WTC11 (cell line): ENCODE data around the gene GJC3.

ENCODE experiments used
- ELF4 ChIP-seq: sonication (generic); formaldehyde crosslinking; IDR thresholded peaks from 2 replicates; pipeline ENCODE4 v1.8.1; 2022; ENCODE audit warnings: low read depth, mild to moderate bottlenecking, moderate library complexity, missing genetic modification reagents
- NFYB ChIP-seq: sonication (generic); formaldehyde crosslinking; conservative IDR thresholded peaks from 2 replicates; pipeline ENCODE4 v1.8.0; 2022; ENCODE audit warnings: low read depth, missing genetic modification reagents
- TCF7 ChIP-seq: sonication (generic); formaldehyde crosslinking; IDR thresholded peaks from 2 replicates; pipeline ENCODE4 v1.8.0; 2022; ENCODE audit warnings: mild to moderate bottlenecking, low read depth, missing genetic modification reagents, moderate library complexity
- TF ChIP-seq, protein P1 (sequence below): fragments of 200-600 bp; IDR thresholded peaks from 2 replicates; pipeline ENCODE4 v1.8.0; 2022; ENCODE audit warnings: antibody characterized with exemption
- TF ChIP-seq, protein P2 (sequence below): sonication (generic); formaldehyde crosslinking; IDR thresholded peaks from 2 replicates; pipeline ENCODE4 v1.8.0; 2023; ENCODE audit warnings: missing genetic modification reagents
- TF ChIP-seq, protein P3 (sequence below): sonication (generic); formaldehyde crosslinking; conservative IDR thresholded peaks from 2 replicates; pipeline ENCODE4 v1.8.1; 2022; ENCODE audit warnings: mild to moderate bottlenecking, missing genetic modification reagents

DNA sequence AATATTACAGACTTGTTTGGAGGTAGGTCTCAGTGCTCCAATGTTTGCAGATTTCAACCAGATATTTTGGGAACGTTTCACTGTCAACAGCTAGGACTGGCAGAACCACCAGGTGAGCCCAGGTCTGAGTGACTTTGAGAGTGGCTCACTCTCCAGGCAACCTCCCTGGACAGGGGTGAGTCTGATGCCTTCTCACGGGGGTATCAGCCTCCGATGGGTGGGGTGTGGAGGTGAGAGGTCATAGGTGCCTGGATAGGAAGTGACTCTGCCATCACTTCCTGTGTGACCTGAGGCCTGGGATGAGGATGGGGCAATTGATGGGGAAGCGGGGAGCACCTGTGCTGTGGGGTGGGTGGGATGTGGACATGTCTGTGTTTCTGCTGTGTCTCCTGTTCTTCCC is 41.8 kb upstream of the GJC3 start:
- TF ChIP-seq, protein P1, sequence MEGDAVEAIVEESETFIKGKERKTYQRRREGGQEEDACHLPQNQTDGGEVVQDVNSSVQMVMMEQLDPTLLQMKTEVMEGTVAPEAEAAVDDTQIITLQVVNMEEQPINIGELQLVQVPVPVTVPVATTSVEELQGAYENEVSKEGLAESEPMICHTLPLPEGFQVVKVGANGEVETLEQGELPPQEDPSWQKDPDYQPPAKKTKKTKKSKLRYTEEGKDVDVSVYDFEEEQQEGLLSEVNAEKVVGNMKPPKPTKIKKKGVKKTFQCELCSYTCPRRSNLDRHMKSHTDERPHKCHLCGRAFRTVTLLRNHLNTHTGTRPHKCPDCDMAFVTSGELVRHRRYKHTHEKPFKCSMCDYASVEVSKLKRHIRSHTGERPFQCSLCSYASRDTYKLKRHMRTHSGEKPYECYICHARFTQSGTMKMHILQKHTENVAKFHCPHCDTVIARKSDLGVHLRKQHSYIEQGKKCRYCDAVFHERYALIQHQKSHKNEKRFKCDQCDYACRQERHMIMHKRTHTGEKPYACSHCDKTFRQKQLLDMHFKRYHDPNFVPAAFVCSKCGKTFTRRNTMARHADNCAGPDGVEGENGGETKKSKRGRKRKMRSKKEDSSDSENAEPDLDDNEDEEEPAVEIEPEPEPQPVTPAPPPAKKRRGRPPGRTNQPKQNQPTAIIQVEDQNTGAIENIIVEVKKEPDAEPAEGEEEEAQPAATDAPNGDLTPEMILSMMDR: no peak
- no peak for TF ChIP-seq NFYB (CRISPR knock-in tag)
- TF ChIP-seq, protein P2, sequence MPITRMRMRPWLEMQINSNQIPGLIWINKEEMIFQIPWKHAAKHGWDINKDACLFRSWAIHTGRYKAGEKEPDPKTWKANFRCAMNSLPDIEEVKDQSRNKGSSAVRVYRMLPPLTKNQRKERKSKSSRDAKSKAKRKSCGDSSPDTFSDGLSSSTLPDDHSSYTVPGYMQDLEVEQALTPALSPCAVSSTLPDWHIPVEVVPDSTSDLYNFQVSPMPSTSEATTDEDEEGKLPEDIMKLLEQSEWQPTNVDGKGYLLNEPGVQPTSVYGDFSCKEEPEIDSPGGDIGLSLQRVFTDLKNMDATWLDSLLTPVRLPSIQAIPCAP: no peak
- TF ChIP-seq, protein P3, sequence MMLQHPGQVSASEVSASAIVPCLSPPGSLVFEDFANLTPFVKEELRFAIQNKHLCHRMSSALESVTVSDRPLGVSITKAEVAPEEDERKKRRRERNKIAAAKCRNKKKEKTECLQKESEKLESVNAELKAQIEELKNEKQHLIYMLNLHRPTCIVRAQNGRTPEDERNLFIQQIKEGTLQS (CRISPR knock-in tag): no peak
- no peak for TF ChIP-seq ELF4 (CRISPR knock-in tag)
- TF ChIP-seq TCF7 (CRISPR knock-in tag): no peak
